Esophagus muscularis mucosa (tissue), 3 donors: ENCODE data around the gene SNAP47.

Experiments used
- CTCF ChIP-seq, 3 experiments: fragments of 200-600 bp in 2 of 3; fragments of 450-650 bp in 1 of 3; sonication (generic) in 2 of 3; IDR thresholded peaks; one replicate each; pipeline ENCODE4 v1.5.1; 2017 to 2019; ENCODE audit warnings: antibody characterized with exemption in 3 of 3, mild to moderate bottlenecking in 2 of 3, moderate library complexity in 1 of 3
- EP300 ChIP-seq: sonication (generic); formaldehyde crosslinking; IDR thresholded peaks from one replicate; pipeline ENCODE4 v1.6.1; 2017; ENCODE audit warnings: antibody characterized with exemption

DNA sequence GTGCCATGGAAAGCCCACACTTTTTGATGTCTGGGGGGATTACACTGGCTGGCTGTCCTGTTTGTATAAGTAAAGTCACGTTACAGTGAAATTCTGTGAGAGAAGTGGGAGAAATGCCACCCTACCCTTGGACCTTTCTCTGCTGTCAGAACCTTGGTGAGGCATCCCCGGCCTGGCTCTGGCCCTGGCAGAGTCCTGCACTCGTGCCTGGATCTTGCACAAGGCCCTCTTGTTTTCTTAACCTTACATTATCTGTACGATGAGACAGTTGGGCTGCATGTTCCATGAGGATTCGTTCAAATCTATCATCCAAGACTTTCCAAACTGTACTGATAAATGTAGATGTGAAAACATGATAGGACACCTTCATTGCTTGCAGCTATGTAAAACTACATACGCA lies 11.4 kb downstream of the SNAP47 start:
- TF ChIP-seq CTCF (IDR thresholded peaks at IDR 0.05) (no peak), EP300 (no peak)
